Psoas muscle (tissue), 8 donors: ENCODE data around the gene PARP4. TPM values are rescaled to one million over a fixed set of nuclear protein-coding genes. Genes with fewer than 3 reads are reported as not detected.

Source experiments
- ATAC-seq, 4 donors: fragments of 200-7000 bp; cut with Tn5 transposase; one replicate each; pipeline ENCODE4 v1.9.1; 2020; ENCODE audit warnings: moderate library complexity in 3 of 4, mild to moderate bottlenecking in 2 of 4
- DNase-seq, 2 donors: peaks; one replicate each; pipeline ENCODE4 v3.0.0-alpha.2; 2020
- H3K27ac ChIP-seq: fragments of 200-600 bp; one replicate; pipeline ENCODE4 v1.8.0; 2022
- H3K27me3 ChIP-seq, 3 donors: fragments of 200-600 bp in 1 of 3; one replicate each; pipeline versions ENCODE4 v1.6.1 to v1.8.0; 2013 to 2022; ENCODE audit warnings: low read length in 2 of 3, mild to moderate bottlenecking in 2 of 3, moderate library complexity in 1 of 3; ENCODE audit not compliant: insufficient read depth in 3 of 3
- H3K36me3 ChIP-seq, 2 donors: fragments of 200-600 bp in 1 of 2; one replicate each; pipeline versions ENCODE4 v1.6.1 to v1.8.0; 2013 to 2022; ENCODE audit warnings: low read depth in 1 of 2, mild to moderate bottlenecking in 1 of 2, moderate library complexity in 1 of 2; ENCODE audit not compliant: insufficient read depth in 1 of 2
- H3K4me1 ChIP-seq: fragments of 200-600 bp; one replicate; pipeline ENCODE4 v1.8.0; 2022
- H3K4me3 ChIP-seq: fragments of 200-600 bp; one replicate; pipeline ENCODE4 v1.8.0; 2022; ENCODE audit warnings: mild to moderate bottlenecking
- H3K9me3 ChIP-seq: fragments of 200-600 bp; one replicate; pipeline ENCODE4 v1.8.0; 2022
- CTCF ChIP-seq: fragments of 200-600 bp; IDR thresholded peaks from one replicate; pipeline ENCODE4 v1.8.0; 2022; ENCODE audit warnings: antibody characterized with exemption
- WGBS, 3 donors: extraction: QIAGEN DNeasy Blood & Tissue Kit; methylation state at CpG; one replicate each; pipeline versions ENCODE4 v1.1.6 to v1.1.7; 2013; 5-methylcytosine and 5-hydroxymethylcytosine counted together
- intact Hi-C, 2 donors: fragments of 100-400 bp; cut with DNase I; formaldehyde crosslinking; loops; one replicate each; pipeline versions ENCODE4 v1.11.0 to v1.14.2; 2022
- polyA plus RNA-seq, 3 donors: library from polyadenylated mRNA; stranded (reverse); fragments of 200-250 nt; gene quantifications; one replicate each; pipeline ENCODE4 v1.2.3, GENCODE V29; 2013
- total RNA-seq, 4 donors: library from RNA; stranded (reverse); fragmentation: NEBNext Ultra II Directional in 2 of 4; extraction: Animal tissue kit (Norgen Biotek cat#: 25700) in 2 of 4; gene quantifications; one replicate each; pipeline versions ENCODE4 v1.2.1 to v1.2.4, GENCODE V29; 2021 to 2023
- donor health status: healthy with polysubstance abuse.
- donor health status: DM: no; HTN: no; CAD: no; lungs with moderate emphysema.
- donor health status: Bipolar disorder and iron deficiency.
- donor health status: healthy.
- donor health status: DM: yes; HTN: yes; CAD: no.
- donor health status: DM: no; HTN: no; CAD: no.
- donor health status: DM: no; HTN: no; CAD: no.
- donor health status: DM: yes; HTN: yes; CAD: no.

PARP4 gene
- total and polyA plus RNA-seq, 7 donors = 3.1 to 17.0 (median 6.4) TPM

GRCh38 chr13:24505256-24505655 is 7.3 kb downstream of the PARP4 start:
- intact Hi-C loops = no loop called here
- Histone ChIP-seq H3K36me3 (no peaks in the 10 kb centered on the region), H3K9me3 (no peaks in the 10 kb centered on the region), H3K27me3 (no peaks in the 10 kb centered on the region), H3K4me3 (no peak overlapping the region), H3K27ac (no peak overlapping the region), H3K4me1 (peaks cover 2% of the 10 kb centered on the region)
- TF ChIP-seq CTCF = no peak
- ATAC-seq (no peak), DNase-seq (no peak)
- 88 to 92% (median 89%) methylated on average over 8 of the region's 8 CpGs for WGBS, 3 donors

- Histone ChIP-seq H3K27me3 (no peaks in the 10 kb centered on the region), H3K4me3 (no peak overlapping the region), H3K4me1 (peaks cover 2% of the 10 kb centered on the region), H3K9me3 (no peaks in the 10 kb centered on the region), H3K27ac (no peak overlapping the region), H3K36me3 (peaks cover 0 to 3% of the 10 kb centered on the region in 2 donors)
- DNase-seq = no peak
- no peak for TF ChIP-seq CTCF
- WGBS, 3 donors = 80 to 82% (median 81%) methylated on average over 4 of the region's 4 CpGs
- ATAC-seq = peak in 1 of 4 donors; percentile 24
- intact Hi-C loops = no loop called here
Observed at GRCh38 chr13:24503379-24503696, 9.2 kb downstream of the PARP4 start.

GRCh38 chr13:24502533-24503378 is 9.8 kb downstream of the PARP4 start:
- no peak overlapping the region for H3K4me3 ChIP-seq
- DNase-seq = peak in 1 of 2 donors; percentile 38
- WGBS, 3 donors = 65 to 66% (median 66%) methylated on average over 8 of the region's 8 CpGs
- intact Hi-C loops = no loop called here
- peak in 3 of 4 donors; percentile 74 to 86 (median 83) for ATAC-seq
- no peaks in the 10 kb centered on the region for H3K9me3 ChIP-seq
- H3K27me3 ChIP-seq = no peaks in the 10 kb centered on the region
- H3K27ac ChIP-seq = no peak overlapping the region
- peaks cover 0 to 7% of the 10 kb centered on the region in 2 donors for H3K36me3 ChIP-seq
- peaks cover 2% of the 10 kb centered on the region for H3K4me1 ChIP-seq
- no peak for TF ChIP-seq CTCF

GRCh38 chr13:24500977-24501376 is 11.6 kb downstream of the PARP4 start:
- no peak for ATAC-seq
- intact Hi-C loops = no loop called here

More at GRCh38 chr13:24500977-24501376, 11.6 kb downstream of the PARP4 start:
- Histone ChIP-seq H3K27ac (no peak overlapping the region), H3K9me3 (no peaks in the 10 kb centered on the region), H3K36me3 (peaks cover 0 to 18% of the 10 kb centered on the region in 2 donors), H3K27me3 (no peaks in the 10 kb centered on the region), H3K4me1 (peaks cover 2% of the 10 kb centered on the region), H3K4me3 (no peak overlapping the region)
- TF ChIP-seq CTCF = no peak
- 39 to 50% (median 41%) methylated on average over 2 of the region's 2 CpGs for WGBS, 3 donors
- DNase-seq = no peak
